Daoy (cell line): Measurements from ENCODE around the gene RPN2. TPM values are rescaled to one million over a fixed set of nuclear protein-coding genes. Genes with fewer than 3 reads are reported as not detected.

ENCODE experiments used
- DNase-seq: peaks from one replicate; pipeline ENCODE4 v3.0.0-alpha.2; 2015; ENCODE audit warnings: low read depth
- total RNA-seq: library from RNA; depleted of rRNA; stranded (reverse); fragments of >200 nt; shearing (Covaris generic); gene quantifications from 2 replicates; pipeline ENCODE4 v1.2.3, GENCODE V29; 2014

The RPN2 gene
- total RNA-seq, 1 experiment from 2014 or later, result 187 TPM

GRCh38 chr20:37209661-37210314 lies 30.7 kb downstream of the RPN2 start:
- DNase-seq, result no peak

GRCh38 chr20:37218441-37218840 lies 39.3 kb downstream of the RPN2 start:
- DNase-seq, result no peak

- DNase-seq, result no peak
Measured at GRCh38 chr20:37218976-37219375, 39.8 kb downstream of the RPN2 start.

GRCh38 chr20:37219751-37220668 lies 40.9 kb downstream of the RPN2 start:
- no peak for DNase-seq

GRCh38 chr20:37220731-37221130 lies 41.6 kb downstream of the RPN2 start:
- no peak for DNase-seq

GRCh38 chr20:37222086-37222485 lies 43.0 kb downstream of the RPN2 start:
- DNase-seq, result no peak

GRCh38 chr20:37223053-37223452 lies 43.9 kb downstream of the RPN2 start:
- DNase-seq, result peak; percentile 28

- no peak for DNase-seq
Measured at GRCh38 chr20:37225146-37225545, 46.0 kb downstream of the RPN2 start.

GRCh38 chr20:37226889-37227288 lies 47.8 kb downstream of the RPN2 start:
- no peak for DNase-seq

GRCh38 chr20:37228082-37228481 lies 49.0 kb downstream of the RPN2 start:
- DNase-seq, result no peak

GRCh38 chr20:37228656-37229055 lies 49.5 kb downstream of the RPN2 start:
- DNase-seq, result no peak

- no peak for DNase-seq
Measured at GRCh38 chr20:37229357-37229756, 50.2 kb downstream of the RPN2 start.

GRCh38 chr20:37230200-37230599 lies 51.1 kb downstream of the RPN2 start:
- no peak for DNase-seq

GRCh38 chr20:37231947-37232630 lies 53.0 kb downstream of the RPN2 start:
- no peak for DNase-seq

- no peak for DNase-seq
Measured at GRCh38 chr20:37233548-37234253, 54.6 kb downstream of the RPN2 start.

- DNase-seq, result no peak
Measured at GRCh38 chr20:37234254-37234581, 55.1 kb downstream of the RPN2 start.

GRCh38 chr20:37235065-37235464 lies 55.9 kb downstream of the RPN2 start:
- no peak for DNase-seq

- no peak for DNase-seq
Measured at GRCh38 chr20:37236462-37236861, 57.3 kb downstream of the RPN2 start.

- DNase-seq, result no peak
Measured at GRCh38 chr20:37237656-37238055, 58.5 kb downstream of the RPN2 start.

GRCh38 chr20:37238426-37238825 lies 59.3 kb downstream of the RPN2 start:
- DNase-seq, result no peak

- no peak for DNase-seq
Measured at GRCh38 chr20:37238935-37239451, 59.9 kb downstream of the RPN2 start.
